CD14-positive monocyte (primary cell): ENCODE results near the gene PRDM12. TPM values are rescaled to one million over a fixed set of nuclear protein-coding genes. Genes with fewer than 3 reads are reported as not detected.
A peak's percentile ranks its signal among the peaks of the same experiment; 100 is the strongest.

Source experiments
- DNase-seq, 3 donors: peaks; one replicate each; pipeline ENCODE4 v3.0.0-alpha.2; 2011 to 2022
- H2AFZ ChIP-seq: 2 replicates; pipeline ENCODE4 v1.6.0; 2012; ENCODE audit warnings: mild to moderate bottlenecking, low read depth, low read length, inconsistent platforms; ENCODE audit not compliant: insufficient read depth, poor library complexity, severe bottlenecking
- H3K27ac ChIP-seq, 2 donors: 1 replicate in 1 of 2; 2 replicates in 1 of 2; pipeline ENCODE4 v1.5.1; 2012 to 2013; ENCODE audit warnings: low read length in 2 of 2, control low read depth in 1 of 2, inconsistent platforms in 1 of 2, low read depth in 1 of 2, mild to moderate bottlenecking in 1 of 2
- H3K27me3 ChIP-seq, 2 donors: one replicate each; pipeline versions ENCODE4 v1.6.0 to v1.6.1; 2011 to 2013; ENCODE audit warnings: low read length in 2 of 2; ENCODE audit not compliant: control insufficient read depth in 2 of 2, insufficient read depth in 2 of 2
- H3K36me3 ChIP-seq, 2 donors: replicated peaks in 1 of 2; 1 replicate in 1 of 2; 2 replicates in 1 of 2; pipeline versions ENCODE4 v1.5.1 to v1.6.1; 2012 to 2013; ENCODE audit warnings: low read length in 2 of 2, control low read depth in 1 of 2, inconsistent platforms in 1 of 2, mild to moderate bottlenecking in 1 of 2; ENCODE audit not compliant: insufficient read depth in 2 of 2, control insufficient read depth in 1 of 2
- H3K4me1 ChIP-seq, 2 donors: 1 replicate in 1 of 2; 2 replicates in 1 of 2; pipeline versions ENCODE4 v1.5.1 to v1.6.1; 2012 to 2013; ENCODE audit warnings: low read length in 2 of 2, control low read depth in 1 of 2, inconsistent platforms in 1 of 2, mild to moderate bottlenecking in 1 of 2, moderate library complexity in 1 of 2; ENCODE audit not compliant: insufficient read depth in 2 of 2, control insufficient read depth in 1 of 2
- H3K4me2 ChIP-seq: replicated peaks from 2 replicates; pipeline ENCODE3; 2012; ENCODE audit warnings: low read length, moderate library complexity, mild to moderate bottlenecking; ENCODE audit not compliant: poor library complexity, severe bottlenecking; ENCODE audit errors: extremely low read depth
- H3K4me3 ChIP-seq, 3 experiments: fragments of 200-600 bp in 1 of 3; sonication (generic) in 1 of 3; replicated peaks in 1 of 3; 1 replicate in 2 of 3; 2 replicates in 1 of 3; pipeline ENCODE4 v1.5.1; 2011 to 2013; ENCODE audit warnings: low read length in 3 of 3, mild to moderate bottlenecking in 3 of 3, control low read depth in 2 of 3, low read depth in 2 of 3, inconsistent platforms in 1 of 3, moderate library complexity in 1 of 3
- H3K79me2 ChIP-seq: 2 replicates; pipeline ENCODE4 v1.6.0; 2012; ENCODE audit warnings: mild to moderate bottlenecking, control low read depth, inconsistent platforms, low read length, moderate library complexity; ENCODE audit not compliant: insufficient read depth
- H3K9ac ChIP-seq: 2 replicates; pipeline ENCODE4 v1.6.0; 2017; ENCODE audit warnings: low read length, mild to moderate bottlenecking; ENCODE audit not compliant: insufficient read depth, poor library complexity, severe bottlenecking
- H3K9me3 ChIP-seq, 2 donors: replicated peaks in 1 of 2; 1 replicate in 1 of 2; 2 replicates in 1 of 2; pipeline versions ENCODE4 v1.5.1 to v1.6.1; 2012 to 2013; ENCODE audit warnings: low read length in 2 of 2, control low read depth in 1 of 2; ENCODE audit not compliant: control insufficient read depth in 1 of 2, insufficient read depth in 1 of 2
- H4K20me1 ChIP-seq: 2 replicates; pipeline ENCODE4 v1.6.0; 2012; ENCODE audit warnings: mild to moderate bottlenecking, low read length, control low read depth, moderate library complexity; ENCODE audit not compliant: insufficient read depth
- H3K27ac Mint-ChIP-seq, 7 donors: one replicate each; pipeline ENCODE4 v1.8.0; 2020; ENCODE audit warnings: mild to moderate bottlenecking in 7 of 7, mixed read lengths in 7 of 7, moderate library complexity in 6 of 7, inconsistent platforms in 2 of 7
- H3K27me3 Mint-ChIP-seq, 3 donors: one replicate each; pipeline ENCODE4 v1.8.0; 2021 to 2022; ENCODE audit warnings: low read depth in 3 of 3, mild to moderate bottlenecking in 3 of 3, mixed read lengths in 3 of 3, moderate library complexity in 3 of 3, inconsistent platforms in 1 of 3
- H3K36me3 Mint-ChIP-seq, 2 donors: one replicate each; pipeline ENCODE4 v1.8.0; 2020; ENCODE audit warnings: mixed read lengths in 2 of 2, inconsistent platforms in 1 of 2, mild to moderate bottlenecking in 1 of 2
- H3K4me1 Mint-ChIP-seq: one replicate; pipeline ENCODE4 v1.8.0; 2020; ENCODE audit warnings: mild to moderate bottlenecking, mixed read lengths
- H3K4me3 Mint-ChIP-seq, 2 donors: one replicate each; pipeline ENCODE4 v1.8.0; 2020; ENCODE audit warnings: mild to moderate bottlenecking in 2 of 2, mixed read lengths in 2 of 2, moderate library complexity in 1 of 2
- H3K9me3 Mint-ChIP-seq, 7 donors: one replicate each; pipeline ENCODE4 v1.8.0; 2020 to 2022; ENCODE audit warnings: mixed read lengths in 7 of 7, mild to moderate bottlenecking in 6 of 7, moderate library complexity in 6 of 7, inconsistent platforms in 2 of 7
- WGBS: methylation state at CpG from one replicate; pipeline ENCODE4 v1.1.5; 2013; ENCODE audit warnings: missing lambda C conversion rate; ENCODE audit not compliant: insufficient coverage; 5-methylcytosine and 5-hydroxymethylcytosine counted together
- intact Hi-C, 2 donors: fragments of 100-400 bp; cut with micrococcal nuclease; formaldehyde crosslinking; loops; one replicate each; pipeline versions ENCODE4 v1.15.0 to v1.15.1; 2023
- polyA plus RNA-seq, 3 donors: library from polyadenylated mRNA; depleted of rRNA in 1 of 3; unstranded in 2 of 3; stranded (reverse) in 1 of 3; fragments of 300-500 nt in 2 of 3; fragments of >200 nt in 1 of 3; fragmentation: Illumina TruSeq in 2 of 3; gene quantifications; 1 replicate in 2 of 3; 2 replicates in 1 of 3; pipeline ENCODE4 v1.2.3, GENCODE V29; 2012 to 2021
- TF ChIP-seq, protein P1 (sequence below): fragments of 200-600 bp; IDR thresholded peaks from one replicate; pipeline ENCODE4 v1.8.0; 2022; ENCODE audit warnings: antibody characterized with exemption, mild to moderate bottlenecking

PRDM12 gene
- polyA plus RNA-seq, 3 donors, result 0.08 TPM; not detected in 2

DNA sequence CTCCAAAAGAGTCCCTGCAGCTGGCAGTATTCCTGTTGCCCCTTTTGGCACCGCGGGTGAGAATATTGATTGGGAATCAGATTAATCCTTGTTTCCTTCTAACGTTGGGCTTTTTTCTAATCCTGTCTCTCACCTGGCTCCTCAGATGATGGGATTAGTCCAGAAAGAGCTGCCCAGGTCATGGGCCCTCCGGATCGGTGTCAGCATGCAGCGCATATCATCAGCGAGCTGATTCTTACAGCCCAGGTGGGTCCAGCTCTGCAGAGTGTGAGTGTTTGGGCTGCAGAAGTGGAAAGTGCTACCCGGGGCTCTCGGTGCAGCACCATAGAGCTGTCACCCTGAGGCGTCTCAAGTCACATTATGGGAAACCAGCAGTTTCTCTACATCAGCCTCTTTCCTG is 40.9 kb upstream of the PRDM12 start:
- peaks cover 0 to 3% (median 0%) of the 10 kb centered on the region in 7 donors for H3K9me3 Mint-ChIP-seq
- TF ChIP-seq, protein P1, sequence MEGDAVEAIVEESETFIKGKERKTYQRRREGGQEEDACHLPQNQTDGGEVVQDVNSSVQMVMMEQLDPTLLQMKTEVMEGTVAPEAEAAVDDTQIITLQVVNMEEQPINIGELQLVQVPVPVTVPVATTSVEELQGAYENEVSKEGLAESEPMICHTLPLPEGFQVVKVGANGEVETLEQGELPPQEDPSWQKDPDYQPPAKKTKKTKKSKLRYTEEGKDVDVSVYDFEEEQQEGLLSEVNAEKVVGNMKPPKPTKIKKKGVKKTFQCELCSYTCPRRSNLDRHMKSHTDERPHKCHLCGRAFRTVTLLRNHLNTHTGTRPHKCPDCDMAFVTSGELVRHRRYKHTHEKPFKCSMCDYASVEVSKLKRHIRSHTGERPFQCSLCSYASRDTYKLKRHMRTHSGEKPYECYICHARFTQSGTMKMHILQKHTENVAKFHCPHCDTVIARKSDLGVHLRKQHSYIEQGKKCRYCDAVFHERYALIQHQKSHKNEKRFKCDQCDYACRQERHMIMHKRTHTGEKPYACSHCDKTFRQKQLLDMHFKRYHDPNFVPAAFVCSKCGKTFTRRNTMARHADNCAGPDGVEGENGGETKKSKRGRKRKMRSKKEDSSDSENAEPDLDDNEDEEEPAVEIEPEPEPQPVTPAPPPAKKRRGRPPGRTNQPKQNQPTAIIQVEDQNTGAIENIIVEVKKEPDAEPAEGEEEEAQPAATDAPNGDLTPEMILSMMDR, result no peak
- Histone ChIP-seq H3K4me1 (no peaks in the 10 kb centered on the region), H3K27ac (no peak overlapping the region), H2AFZ (no peak overlapping the region), H3K79me2 (no peaks in the 10 kb centered on the region), H3K27me3 (no peaks in the 10 kb centered on the region), H3K9ac (no peak overlapping the region), H3K4me3 (no peak overlapping the region), H4K20me1 (no peaks in the 10 kb centered on the region), H3K9me3 (no peaks in the 10 kb centered on the region), H3K4me2 (no peak overlapping the region), H3K36me3 (peaks cover 87 to 99% of the 10 kb centered on the region in 2 donors)
- peaks cover 89 to 97% of the 10 kb centered on the region in 2 donors for H3K36me3 Mint-ChIP-seq
- no peak for DNase-seq
- no peak overlapping the region for H3K27ac Mint-ChIP-seq
- H3K27me3 Mint-ChIP-seq, result peaks cover 0 to 3% (median 0%) of the 10 kb centered on the region in 3 donors
- no peaks in the 10 kb centered on the region for H3K4me1 Mint-ChIP-seq
- WGBS, result 98% methylated on average over 8 of the region's 10 CpGs
- intact Hi-C loops, result no loop called here
- H3K4me3 Mint-ChIP-seq, result no peak overlapping the region

DNA sequence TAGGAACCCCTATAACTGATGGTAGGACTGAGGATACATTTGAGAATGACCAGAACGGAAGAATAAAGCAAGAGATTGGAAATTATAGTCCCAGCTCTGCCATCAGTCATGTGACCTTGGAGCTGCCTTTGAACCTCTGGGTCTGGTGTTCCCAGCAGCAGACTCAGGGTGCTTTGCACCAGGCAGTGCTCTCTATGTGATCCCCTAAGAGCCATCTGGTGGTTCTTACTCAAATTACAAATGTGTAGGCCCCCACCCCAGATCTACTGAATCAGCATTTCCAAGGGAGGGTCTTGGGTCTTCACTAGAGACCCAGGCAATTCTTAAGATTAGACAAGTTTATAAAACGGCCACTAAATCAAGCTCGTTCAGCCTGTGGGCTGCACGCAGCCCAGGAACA is 40.2 kb upstream of the PRDM12 start:
- no peaks in the 10 kb centered on the region for H3K4me1 ChIP-seq
- DNase-seq, result no peak
- H3K27ac Mint-ChIP-seq, result peak overlapping the region in 1 of 7 donors; percentile 7
- H3K36me3 ChIP-seq, result peaks cover 83 to 96% of the 10 kb centered on the region in 2 donors
- no peaks in the 10 kb centered on the region for H3K9me3 ChIP-seq
- H3K27ac ChIP-seq, result no peak overlapping the region
- intact Hi-C loops, result no loop called here
- H3K36me3 Mint-ChIP-seq, result peaks cover 83 to 97% of the 10 kb centered on the region in 2 donors
- TF ChIP-seq, protein P1, result no peak
- no peak overlapping the region for H3K4me3 Mint-ChIP-seq
- H3K4me2 ChIP-seq, result no peak overlapping the region
- 100% methylated on average over 1 of the region's 4 CpGs for WGBS
- H2AFZ ChIP-seq, result no peak overlapping the region
- no peak overlapping the region for H3K4me3 ChIP-seq
- no peaks in the 10 kb centered on the region for H4K20me1 ChIP-seq
- H3K27me3 ChIP-seq, result no peaks in the 10 kb centered on the region
- no peak overlapping the region for H3K9ac ChIP-seq
- H3K79me2 ChIP-seq, result no peaks in the 10 kb centered on the region
- peaks cover 0 to 3% (median 0%) of the 10 kb centered on the region in 7 donors for H3K9me3 Mint-ChIP-seq
- peaks cover 0 to 3% (median 0%) of the 10 kb centered on the region in 3 donors for H3K27me3 Mint-ChIP-seq
- no peaks in the 10 kb centered on the region for H3K4me1 Mint-ChIP-seq
